Spinal cord (tissue), 10 donors: Measurements from ENCODE around the gene LMNA. TPM values are rescaled to one million over a fixed set of nuclear protein-coding genes. Genes with fewer than 3 reads are reported as not detected.
A peak's percentile ranks its signal among the peaks of the same experiment; 100 is the strongest.
"Not testable (repeated sequence)": the region's sequence is repeated elsewhere in the genome, so short reads cannot be mapped to it uniquely, and the experiment has no call there.

Experiments
- DNase-seq, 6 donors: peaks; one replicate each; pipeline versions ENCODE4 v3.0.0 to v3.0.0-alpha.2; 2013 to 2015; ENCODE audit warnings: low spot score in 6 of 6, low read depth in 4 of 6
- H3K27ac ChIP-seq: one replicate; pipeline ENCODE4 v1.5.1; 2013; ENCODE audit warnings: low read depth, low read length, control low read depth
- H3K27me3 ChIP-seq: one replicate; pipeline ENCODE4 v1.6.1; 2013; ENCODE audit warnings: low read length; ENCODE audit not compliant: control insufficient read depth, insufficient read depth
- H3K36me3 ChIP-seq: one replicate; pipeline ENCODE4 v1.6.1; 2013; ENCODE audit warnings: low read length; ENCODE audit not compliant: control insufficient read depth, insufficient read depth
- H3K4me1 ChIP-seq: one replicate; pipeline ENCODE4 v1.6.1; 2013; ENCODE audit warnings: low read length; ENCODE audit not compliant: control insufficient read depth, insufficient read depth
- H3K4me3 ChIP-seq: one replicate; pipeline ENCODE4 v1.5.1; 2013; ENCODE audit warnings: low read depth, low read length, control low read depth
- H3K9me3 ChIP-seq: one replicate; pipeline ENCODE4 v1.6.1; 2013; ENCODE audit warnings: low read length; ENCODE audit not compliant: control insufficient read depth, insufficient read depth
- WGBS: methylation state at CpG from one replicate; pipeline ENCODE4 v1.1.5; 2013; ENCODE audit warnings: missing lambda C conversion rate; ENCODE audit not compliant: insufficient coverage; 5-methylcytosine and 5-hydroxymethylcytosine counted together
- polyA plus RNA-seq, 2 donors: library from polyadenylated mRNA; unstranded; fragments of 120-200 nt; gene quantifications; one replicate each; pipeline ENCODE4 v1.2.1, GENCODE V29; 2013; ENCODE audit not compliant: insufficient read length in 2 of 2
- total RNA-seq, 2 donors: library from RNA; depleted of rRNA in 1 of 2; stranded (reverse); fragments of 120-200 nt in 1 of 2; fragments of >200 nt in 1 of 2; gene quantifications; one replicate each; pipeline versions ENCODE4 v1.2.3 to v1.2.4, GENCODE V29; 2013 to 2014
- donor health status: healthy.

The LMNA gene
- total and polyA plus RNA-seq, 4 donors = 52.1 to 138 (median 85.9) TPM

DNA sequence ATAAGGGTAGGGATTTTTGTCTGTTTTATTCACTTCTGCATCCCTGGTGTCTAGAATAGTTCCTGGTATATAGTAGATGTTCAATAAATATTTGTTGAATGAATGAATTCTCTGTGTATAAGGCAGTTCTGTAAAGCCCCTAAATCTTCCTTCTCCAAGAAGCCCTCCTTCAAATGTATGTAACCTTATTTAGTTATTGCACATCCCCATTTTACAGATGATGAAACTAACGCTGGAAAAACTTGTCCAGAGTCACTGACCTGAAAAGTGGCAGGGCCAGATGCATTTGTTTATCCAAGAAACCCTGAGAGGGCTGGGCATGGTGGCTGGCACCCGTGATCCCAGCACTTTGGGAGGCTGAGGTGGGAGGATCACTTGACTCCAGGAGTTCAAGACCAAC is 4.3 kb upstream of the LMNA start:
- no peaks in the 10 kb centered on the region for H3K27me3 ChIP-seq
- no peak overlapping the region for H3K27ac ChIP-seq
- H3K4me3 ChIP-seq = no peak overlapping the region
- H3K4me1 ChIP-seq = peaks cover 52% of the 10 kb centered on the region
- peaks cover 2% of the 10 kb centered on the region for H3K36me3 ChIP-seq
- DNase-seq = no peak
- 83% methylated on average over 2 of the region's 2 CpGs for WGBS
- no peaks in the 10 kb centered on the region for H3K9me3 ChIP-seq

DNA sequence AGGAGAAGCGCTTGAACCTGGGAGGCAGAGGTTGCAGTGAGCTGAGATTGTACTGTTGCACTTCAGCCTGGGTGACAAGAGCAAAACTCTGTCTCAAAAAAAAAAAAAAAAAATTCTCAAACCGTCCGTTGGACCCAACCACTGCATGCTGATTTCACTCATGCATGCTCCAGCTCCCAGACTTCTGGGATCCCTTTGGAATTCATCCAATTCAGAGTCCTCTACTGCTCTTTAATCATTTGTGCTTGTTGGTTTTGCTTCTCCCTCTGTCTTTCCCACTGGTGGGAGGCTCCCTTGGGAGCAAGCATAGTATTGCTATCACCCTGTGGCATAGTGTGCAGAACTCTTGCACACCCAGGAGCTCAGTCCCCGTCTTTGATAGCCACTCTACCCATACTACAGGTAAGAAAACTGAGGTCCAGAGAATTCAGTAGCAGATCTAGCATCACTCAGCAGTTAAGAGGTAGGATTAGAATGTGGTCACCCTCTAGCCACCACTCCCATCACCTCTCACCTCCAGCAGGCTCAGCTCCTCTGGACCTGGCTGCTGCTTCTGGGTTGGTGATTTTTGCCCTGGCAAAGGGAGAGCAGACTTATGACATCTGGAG is 3.1 kb upstream of the LMNA start:
- peaks cover 7% of the 10 kb centered on the region for H3K36me3 ChIP-seq
- 100% methylated on average over 1 of the region's 4 CpGs for WGBS
- H3K27me3 ChIP-seq = no peaks in the 10 kb centered on the region
- no peak for DNase-seq
- peaks cover 50% of the 10 kb centered on the region for H3K4me1 ChIP-seq
- no peaks in the 10 kb centered on the region for H3K9me3 ChIP-seq
- no peak overlapping the region for H3K4me3 ChIP-seq
- H3K27ac ChIP-seq = peak overlapping the region; percentile 80

DNA sequence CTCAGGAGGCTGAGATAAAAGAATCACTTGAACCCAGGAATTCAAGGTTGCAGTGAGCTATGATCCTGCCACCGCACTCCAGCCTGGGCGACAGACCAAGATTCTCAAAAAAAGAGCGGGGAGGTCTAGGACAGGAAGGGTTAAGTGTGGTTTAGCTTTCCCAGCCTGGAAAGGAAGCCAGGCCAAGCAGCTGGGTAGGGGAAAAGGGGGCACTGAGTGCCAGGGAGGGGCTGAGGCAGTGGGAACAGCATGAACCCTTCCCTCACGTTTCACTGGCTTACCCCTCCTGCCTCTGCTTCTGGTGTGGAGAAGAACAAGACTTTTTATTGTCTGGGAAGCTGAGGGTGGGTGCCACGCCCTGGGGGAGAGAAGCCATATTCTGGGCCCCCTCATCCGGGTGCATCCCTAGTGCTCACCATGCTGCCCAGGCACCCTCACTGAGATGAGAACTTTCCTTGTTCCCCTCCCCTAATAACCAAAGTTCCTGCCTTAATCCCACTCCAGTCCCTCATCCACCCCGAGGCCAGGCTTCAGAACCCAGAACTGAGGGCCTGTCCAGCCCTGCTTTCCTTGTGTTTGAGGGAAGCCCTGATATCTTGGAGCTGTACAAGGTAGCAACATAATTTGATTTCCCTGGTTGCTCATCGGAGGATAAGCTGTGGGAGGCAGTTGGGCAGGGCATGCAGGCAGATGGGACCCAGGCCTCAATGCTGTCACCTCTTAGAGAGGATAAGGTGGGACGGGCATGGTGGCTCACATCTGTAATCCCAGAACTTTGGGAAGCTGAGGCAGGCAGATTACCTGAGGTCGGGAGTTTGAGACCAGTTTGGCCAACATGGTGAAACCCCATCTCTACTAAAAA is 2.0 kb upstream of the LMNA start:
- H3K36me3 ChIP-seq = peaks cover 8% of the 10 kb centered on the region
- no peak overlapping the region for H3K4me3 ChIP-seq
- no peaks in the 10 kb centered on the region for H3K27me3 ChIP-seq
- H3K27ac ChIP-seq = peak overlapping the region; percentile 80
- H3K4me1 ChIP-seq = peaks cover 48% of the 10 kb centered on the region
- WGBS = 59% methylated on average over 7 of the region's 10 CpGs
- DNase-seq = peak in 1 of 6 donors; percentile 51
- no peaks in the 10 kb centered on the region for H3K9me3 ChIP-seq

DNA sequence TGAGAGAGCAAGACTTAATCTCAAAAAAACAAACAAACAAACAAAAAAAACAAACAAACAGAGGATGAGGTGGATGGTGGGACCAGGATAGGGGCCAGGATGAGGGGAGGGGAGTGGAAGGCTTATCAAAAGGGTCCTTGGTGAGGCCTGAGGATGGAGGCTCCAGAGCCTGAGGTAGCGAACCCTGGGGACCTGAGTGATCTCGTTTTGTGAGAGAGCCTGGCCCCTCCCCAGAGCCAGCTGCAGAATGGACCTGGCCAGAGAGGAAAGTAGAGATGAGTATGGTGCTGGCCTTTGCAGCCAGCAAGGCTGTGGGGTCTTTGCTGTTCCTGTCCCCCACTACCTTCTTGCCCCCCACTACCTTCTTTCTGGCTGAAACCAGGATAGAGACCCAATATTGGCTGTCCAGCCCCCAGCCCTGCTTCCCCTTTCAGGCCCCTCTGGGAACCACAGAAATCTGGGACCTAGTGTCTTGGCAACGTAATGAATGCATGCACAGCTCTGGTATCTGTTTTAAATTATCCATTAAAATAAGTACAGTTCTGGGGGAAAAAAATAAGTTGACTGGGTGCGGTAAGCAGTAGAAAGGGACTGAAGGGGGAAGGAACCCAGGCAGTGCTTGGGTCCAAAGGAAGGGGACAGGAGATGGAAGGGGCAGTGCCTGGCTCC is 1.1 kb upstream of the LMNA start:
- Histone ChIP-seq H3K9me3 (no peaks in the 10 kb centered on the region), H3K27ac (peak overlapping the region; percentile 95), H3K27me3 (no peaks in the 10 kb centered on the region), H3K36me3 (peaks cover 16% of the 10 kb centered on the region), H3K4me1 (peaks cover 56% of the 10 kb centered on the region), H3K4me3 (no peak overlapping the region)
- peak in 1 of 6 donors; percentile 7 for DNase-seq
- WGBS = 56% methylated on average over 2 of the region's 4 CpGs

DNA sequence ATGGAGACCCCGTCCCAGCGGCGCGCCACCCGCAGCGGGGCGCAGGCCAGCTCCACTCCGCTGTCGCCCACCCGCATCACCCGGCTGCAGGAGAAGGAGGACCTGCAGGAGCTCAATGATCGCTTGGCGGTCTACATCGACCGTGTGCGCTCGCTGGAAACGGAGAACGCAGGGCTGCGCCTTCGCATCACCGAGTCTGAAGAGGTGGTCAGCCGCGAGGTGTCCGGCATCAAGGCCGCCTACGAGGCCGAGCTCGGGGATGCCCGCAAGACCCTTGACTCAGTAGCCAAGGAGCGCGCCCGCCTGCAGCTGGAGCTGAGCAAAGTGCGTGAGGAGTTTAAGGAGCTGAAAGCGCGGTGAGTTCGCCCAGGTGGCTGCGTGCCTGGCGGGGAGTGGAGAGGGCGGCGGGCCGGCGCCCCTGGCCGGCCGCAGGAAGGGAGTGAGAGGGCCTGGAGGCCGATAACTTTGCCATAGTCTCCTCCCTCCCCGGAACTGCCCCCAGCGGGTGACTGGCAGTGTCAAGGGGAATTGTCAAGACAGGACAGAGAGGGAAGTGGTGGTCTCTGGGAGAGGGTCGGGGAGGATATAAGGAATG is 505 bp downstream of the LMNA start:
- H3K9me3 ChIP-seq = no peaks in the 10 kb centered on the region
- H3K36me3 ChIP-seq = peaks cover 21% of the 10 kb centered on the region
- no peaks in the 10 kb centered on the region for H3K27me3 ChIP-seq
- H3K27ac ChIP-seq = peak overlapping the region; percentile 95
- 3% methylated on average over 48 of the region's 49 CpGs for WGBS
- peak in 2 of 6 donors; percentile 56 to 57 for DNase-seq
- H3K4me3 ChIP-seq = peak overlapping the region; percentile 94
- H3K4me1 ChIP-seq = peaks cover 60% of the 10 kb centered on the region

DNA sequence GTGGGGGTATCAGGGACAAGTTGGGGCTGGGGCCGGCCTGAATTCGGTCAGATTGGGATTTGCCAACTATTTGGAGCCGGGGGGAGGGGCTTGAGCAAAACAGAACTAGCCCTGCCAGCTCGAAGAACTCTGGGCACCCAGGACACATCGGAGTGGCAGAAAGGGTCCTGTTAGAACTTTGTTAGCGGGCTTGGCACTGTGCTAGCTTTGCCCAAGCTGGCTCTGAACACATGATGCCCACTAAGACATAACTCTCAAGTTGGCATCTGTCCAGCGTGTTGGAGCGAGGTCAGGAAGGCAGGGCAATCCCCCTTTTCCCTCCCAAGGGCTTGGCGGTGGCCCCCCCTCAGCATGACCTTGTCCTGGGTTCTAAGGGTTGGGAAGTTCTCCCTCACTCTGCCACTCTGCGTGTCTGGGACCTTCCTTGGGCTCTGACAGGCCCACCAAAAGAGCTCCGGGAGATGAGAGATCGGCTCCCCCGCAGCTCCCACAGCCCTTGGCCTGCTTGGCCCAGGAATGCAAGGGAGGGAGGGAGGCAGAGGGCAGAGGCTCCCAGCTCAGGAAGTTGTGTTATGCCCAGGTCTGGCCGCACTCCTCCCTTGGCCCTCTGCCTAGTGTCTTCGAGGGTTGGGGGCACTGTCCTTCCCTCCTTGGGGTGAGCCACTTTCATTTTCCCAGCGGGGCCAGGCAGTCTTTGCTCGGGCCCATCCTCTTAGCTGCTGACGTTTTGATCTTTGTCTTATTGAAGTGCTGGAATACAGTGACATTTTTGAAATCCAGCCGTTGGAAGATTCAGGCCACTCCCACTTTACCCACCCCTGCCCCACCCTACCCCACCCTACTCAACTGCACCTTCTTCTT is 1.2 kb downstream of the LMNA start:
- DNase-seq = peak in 2 of 6 donors; percentile 45 to 73

DNA sequence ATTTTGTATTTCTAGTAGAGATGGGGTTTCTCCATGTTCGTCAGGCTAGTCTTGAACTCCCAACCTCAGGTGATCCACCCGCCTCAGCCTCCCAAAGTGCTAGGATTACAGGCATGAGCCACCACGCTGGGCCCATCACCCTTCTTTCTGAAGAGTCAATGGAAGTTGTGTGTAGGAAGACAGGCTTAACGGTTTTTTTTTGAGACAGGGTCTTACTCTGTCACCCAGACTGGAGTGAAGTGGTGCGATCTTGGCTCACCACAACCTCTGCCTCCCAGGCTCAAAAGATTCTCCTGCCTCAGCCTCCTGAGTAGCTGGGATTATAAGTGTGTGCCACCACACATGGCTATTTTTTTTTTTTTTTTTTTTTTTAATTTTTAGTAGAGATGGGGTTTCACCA is 2.2 kb downstream of the LMNA start:
- H3K27ac ChIP-seq = peak overlapping the region; percentile 95
- H3K4me1 ChIP-seq = peaks cover 77% of the 10 kb centered on the region
- not testable (repeated sequence) for DNase-seq, H3K27me3 ChIP-seq, H3K9me3 ChIP-seq
- H3K36me3 ChIP-seq = peaks cover 26% of the 10 kb centered on the region
- WGBS = no CpG with 5 or more reads among the region's 5 CpGs
- peak overlapping the region; percentile 94 for H3K4me3 ChIP-seq

More for the DNA sequence above, 1.2 kb downstream of the LMNA start:
- H3K4me1 ChIP-seq = peaks cover 67% of the 10 kb centered on the region
- peaks cover 22% of the 10 kb centered on the region for H3K36me3 ChIP-seq
- no peaks in the 10 kb centered on the region for H3K27me3 ChIP-seq
- H3K9me3 ChIP-seq = no peaks in the 10 kb centered on the region
- H3K4me3 ChIP-seq = peak overlapping the region; percentile 94
- 13% methylated on average over 14 of the region's 19 CpGs for WGBS
- peak overlapping the region; percentile 95 for H3K27ac ChIP-seq

DNA sequence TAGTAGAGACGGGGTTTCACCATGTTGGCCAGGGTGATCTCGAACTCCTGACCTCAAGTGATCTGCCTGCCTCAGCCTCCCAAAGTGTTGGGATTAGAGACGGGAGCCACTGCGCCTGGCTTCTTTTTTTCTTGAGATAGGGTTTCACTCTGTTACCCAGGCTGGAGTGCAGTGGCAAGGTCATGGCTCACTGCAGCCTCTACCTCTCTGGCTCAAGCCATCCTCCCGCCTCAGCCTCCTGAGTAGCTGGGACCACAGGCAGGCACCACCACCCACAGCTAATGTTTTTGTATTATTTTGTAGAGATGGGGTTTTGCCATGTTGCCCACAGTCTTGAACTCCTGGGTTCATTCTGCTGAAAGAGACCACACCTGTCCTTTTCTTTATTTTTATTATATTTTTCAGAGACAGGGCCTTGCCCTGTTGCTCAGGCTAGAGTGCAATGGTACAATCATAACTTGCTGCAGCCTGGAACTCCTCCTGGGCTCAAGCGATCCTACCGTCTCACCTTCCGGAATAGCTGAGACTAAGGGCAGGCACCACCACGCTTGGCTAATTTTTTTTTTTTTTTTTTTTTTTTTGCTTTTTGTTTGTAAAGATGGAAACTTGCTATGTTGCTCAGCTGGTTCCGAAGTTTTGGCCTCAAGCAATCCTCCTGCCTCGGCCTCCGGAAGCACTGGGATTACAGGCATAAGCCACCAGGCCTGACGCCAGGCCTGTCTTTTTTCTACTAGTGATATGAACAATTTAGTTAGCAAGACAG is 3.1 kb downstream of the LMNA start:
- H3K4me1 ChIP-seq = peaks cover 77% of the 10 kb centered on the region
- H3K4me3 ChIP-seq = no peak overlapping the region
- no peak for DNase-seq
- H3K36me3 ChIP-seq = peaks cover 26% of the 10 kb centered on the region
- H3K9me3 ChIP-seq = no peaks in the 10 kb centered on the region
- no peaks in the 10 kb centered on the region for H3K27me3 ChIP-seq
- H3K27ac ChIP-seq = peak overlapping the region; percentile 7
- WGBS = 96% methylated on average over 5 of the region's 13 CpGs
